ENCODE results near the gene RNF125. TPM values are rescaled to one million over a fixed set of nuclear protein-coding genes. Genes with fewer than 3 reads are reported as not detected.

Gene RNF125
- total RNA-seq, 1 experiment from 2014 or later, result 0.61 TPM

- H3K4me1 Mint-ChIP-seq (ENCODE audit: low read depth, unreplicated experiment), result peaks cover 10% of the 10 kb centered on the region
- no peaks in the 10 kb centered on the region for H3K27me3 Mint-ChIP-seq (ENCODE audit: insufficient read depth, unreplicated experiment)
- TF ChIP-seq, protein P1, sequence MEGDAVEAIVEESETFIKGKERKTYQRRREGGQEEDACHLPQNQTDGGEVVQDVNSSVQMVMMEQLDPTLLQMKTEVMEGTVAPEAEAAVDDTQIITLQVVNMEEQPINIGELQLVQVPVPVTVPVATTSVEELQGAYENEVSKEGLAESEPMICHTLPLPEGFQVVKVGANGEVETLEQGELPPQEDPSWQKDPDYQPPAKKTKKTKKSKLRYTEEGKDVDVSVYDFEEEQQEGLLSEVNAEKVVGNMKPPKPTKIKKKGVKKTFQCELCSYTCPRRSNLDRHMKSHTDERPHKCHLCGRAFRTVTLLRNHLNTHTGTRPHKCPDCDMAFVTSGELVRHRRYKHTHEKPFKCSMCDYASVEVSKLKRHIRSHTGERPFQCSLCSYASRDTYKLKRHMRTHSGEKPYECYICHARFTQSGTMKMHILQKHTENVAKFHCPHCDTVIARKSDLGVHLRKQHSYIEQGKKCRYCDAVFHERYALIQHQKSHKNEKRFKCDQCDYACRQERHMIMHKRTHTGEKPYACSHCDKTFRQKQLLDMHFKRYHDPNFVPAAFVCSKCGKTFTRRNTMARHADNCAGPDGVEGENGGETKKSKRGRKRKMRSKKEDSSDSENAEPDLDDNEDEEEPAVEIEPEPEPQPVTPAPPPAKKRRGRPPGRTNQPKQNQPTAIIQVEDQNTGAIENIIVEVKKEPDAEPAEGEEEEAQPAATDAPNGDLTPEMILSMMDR (IDR thresholded peaks at IDR 0.05; ENCODE audit: insufficient read depth in 1 of 2, low read depth in 1 of 2, low read length in 1 of 2, severe bottlenecking in 1 of 2, unreplicated experiment in 1 of 2), result no peak
- no peaks in the 10 kb centered on the region for H3K9me3 ChIP-seq
- POLR2A ChIA-PET, result no interaction called here
- no peaks in the 10 kb centered on the region for H3K27me3 ChIP-seq (replicated peaks; ENCODE audit: control insufficient read depth, insufficient read depth, low read length)
- no peaks in the 10 kb centered on the region for H3K9me3 Mint-ChIP-seq (ENCODE audit: unreplicated experiment)
- CTCF ChIA-PET, result no interaction called here
- no peak overlapping the region for H3K27ac Mint-ChIP-seq (ENCODE audit: unreplicated experiment)
- no TSS peak for BruUV-seq (replicated peaks)
- H3K4me1 ChIP-seq, result no peaks in the 10 kb centered on the region
- intact Hi-C loops (cut with micrococcal nuclease; ENCODE audit: unreplicated experiment), result loop anchor here (10.0 kb wide), 1 partner anchor 81 kb away; the partner anchor contains the start of gene RNF125
- H3K4me3 ChIP-seq (ENCODE audit: low read depth, low read length), result no peak overlapping the region
- no peaks in the 10 kb centered on the region for H3K36me3 ChIP-seq (ENCODE audit: control insufficient read depth, insufficient read depth, low read length)
- DNase-seq, result no peak
- peaks cover 27% of the 10 kb centered on the region for H3K36me3 Mint-ChIP-seq (ENCODE audit: insufficient read depth, unreplicated experiment)
- H3K4me3 Mint-ChIP-seq (ENCODE audit: unreplicated experiment), result no peak overlapping the region
These were observed 77.2 kb downstream of the RNF125 start for GRCh38 chr18:32095900-32096229.

DNA sequence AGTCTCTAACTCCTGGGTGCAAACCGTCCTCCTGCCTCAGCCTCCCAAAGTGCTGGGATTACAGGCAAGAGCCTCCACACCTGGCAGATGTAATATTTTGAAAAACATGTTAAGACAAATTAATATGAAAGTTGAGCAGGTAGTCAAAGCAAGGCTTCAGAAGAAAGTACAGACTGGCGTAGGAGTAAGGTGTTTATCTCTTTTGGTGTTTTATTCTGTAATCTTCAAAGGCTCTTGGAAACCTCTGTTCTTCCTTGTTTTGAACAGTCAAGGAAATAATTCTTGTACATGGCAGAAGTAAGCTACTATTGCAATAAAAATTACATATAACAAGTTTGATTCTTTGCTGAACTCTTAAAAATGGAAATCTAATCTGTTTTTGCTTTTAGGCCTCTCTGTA is 78.3 kb downstream of the RNF125 start:
- H3K4me3 Mint-ChIP-seq (ENCODE audit: unreplicated experiment), result no peak overlapping the region
- H3K4me1 ChIP-seq, result no peaks in the 10 kb centered on the region
- H3K4me3 ChIP-seq (ENCODE audit: low read depth, low read length), result no peak overlapping the region
- ChIA-PET POLR2A (no interaction called here), CTCF (no interaction called here)
- no peaks in the 10 kb centered on the region for H3K9me3 ChIP-seq
- H3K36me3 ChIP-seq (ENCODE audit: control insufficient read depth, insufficient read depth, low read length), result no peaks in the 10 kb centered on the region
- no TSS peak for BruUV-seq (replicated peaks)
- TF ChIP-seq, protein P1 (IDR thresholded peaks at IDR 0.05; ENCODE audit: insufficient read depth in 1 of 2, low read depth in 1 of 2, low read length in 1 of 2, severe bottlenecking in 1 of 2, unreplicated experiment in 1 of 2), result no peak
- intact Hi-C loops (cut with micrococcal nuclease; ENCODE audit: unreplicated experiment), result loop anchor here (10.0 kb wide), 1 partner anchor 82 kb away; the partner anchor contains the start of gene RNF125
- no peak for DNase-seq
- no peaks in the 10 kb centered on the region for H3K9me3 Mint-ChIP-seq (ENCODE audit: unreplicated experiment)
- H3K36me3 Mint-ChIP-seq (ENCODE audit: insufficient read depth, unreplicated experiment), result peaks cover 27% of the 10 kb centered on the region
- H3K27me3 Mint-ChIP-seq (ENCODE audit: insufficient read depth, unreplicated experiment), result no peaks in the 10 kb centered on the region
- H3K4me1 Mint-ChIP-seq (ENCODE audit: low read depth, unreplicated experiment), result peaks cover 10% of the 10 kb centered on the region
- no peak overlapping the region for H3K27ac Mint-ChIP-seq (ENCODE audit: unreplicated experiment)
- H3K27me3 ChIP-seq (replicated peaks; ENCODE audit: control insufficient read depth, insufficient read depth, low read length), result no peaks in the 10 kb centered on the region

DNA sequence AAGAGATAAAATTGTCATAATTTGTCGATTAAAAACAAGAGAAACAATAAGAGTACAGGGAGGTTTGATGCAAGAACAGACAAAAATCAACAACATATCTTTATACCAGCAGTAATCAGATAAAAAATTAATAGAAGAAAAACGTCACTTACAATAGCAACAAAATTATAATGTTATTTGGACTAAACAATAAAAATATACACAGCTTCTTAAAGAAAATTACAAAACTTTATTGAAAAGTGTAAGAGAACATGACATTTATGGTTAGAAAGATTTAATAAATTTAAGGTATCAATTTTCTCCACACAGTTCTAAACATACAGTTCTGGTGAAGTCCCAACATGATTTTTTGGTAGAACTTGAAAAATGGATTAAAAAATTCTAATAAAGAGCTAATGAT is 85.9 kb downstream of the RNF125 start:
- no peaks in the 10 kb centered on the region for H3K9me3 ChIP-seq
- H3K36me3 ChIP-seq (ENCODE audit: control insufficient read depth, insufficient read depth, low read length), result no peaks in the 10 kb centered on the region; the same call in 1 of the 2 replicates
- H3K27ac Mint-ChIP-seq (ENCODE audit: unreplicated experiment), result no peak overlapping the region
- BruUV-seq (replicated peaks), result no TSS peak
- no peak for DNase-seq
- H3K4me3 ChIP-seq (ENCODE audit: low read depth, low read length), result no peak overlapping the region
- H3K36me3 Mint-ChIP-seq (ENCODE audit: insufficient read depth, unreplicated experiment), result peaks cover 12% of the 10 kb centered on the region
- ChIA-PET CTCF (no interaction called here), POLR2A (no interaction called here)
- no peaks in the 10 kb centered on the region for H3K27me3 Mint-ChIP-seq (ENCODE audit: insufficient read depth, unreplicated experiment)
- no peaks in the 10 kb centered on the region for H3K4me1 Mint-ChIP-seq (ENCODE audit: low read depth, unreplicated experiment)
- no peaks in the 10 kb centered on the region for H3K27me3 ChIP-seq (replicated peaks; ENCODE audit: control insufficient read depth, insufficient read depth, low read length)
- no peaks in the 10 kb centered on the region for H3K4me1 ChIP-seq
- no peak overlapping the region for H3K4me3 Mint-ChIP-seq (ENCODE audit: unreplicated experiment)
- intact Hi-C loops (cut with micrococcal nuclease; ENCODE audit: unreplicated experiment), result no loop called here
- TF ChIP-seq, protein P1 (IDR thresholded peaks at IDR 0.05; ENCODE audit: insufficient read depth in 1 of 2, low read depth in 1 of 2, low read length in 1 of 2, severe bottlenecking in 1 of 2, unreplicated experiment in 1 of 2), result no peak
- H3K9me3 Mint-ChIP-seq (ENCODE audit: unreplicated experiment), result no peaks in the 10 kb centered on the region
